Neural cell (in vitro differentiated cells): ENCODE results near the gene CXCL1.

Source experiments
- CTCF ChIP-seq: fragments of 450-650 bp; IDR thresholded peaks from 2 replicates; pipeline ENCODE4 v1.5.1; 2014; ENCODE audit warnings: antibody characterized with exemption, mild to moderate bottlenecking, moderate library complexity; ENCODE audit not compliant: poor library complexity, severe bottlenecking
- EP300 ChIP-seq: fragments of 450-650 bp; conservative IDR thresholded peaks from 2 replicates; pipeline ENCODE4 v1.6.1; 2014; ENCODE audit warnings: antibody characterized with exemption, mild to moderate bottlenecking, moderate library complexity; ENCODE audit not compliant: poor library complexity, severe bottlenecking
- EZH2 ChIP-seq: fragments of 200-600, 300-800 bp; shearing (Covaris generic), sonication (generic); IDR thresholded peaks from 2 replicates; pipeline ENCODE4 v1.6.1; 2014; ENCODE audit warnings: antibody characterized with exemption, low read length, borderline replicate concordance, mild to moderate bottlenecking; ENCODE audit not compliant: insufficient read depth, poor library complexity, severe bottlenecking
- MXI1 ChIP-seq: fragments of 450-650 bp; conservative IDR thresholded peaks from 2 replicates; pipeline ENCODE4 v1.6.1; 2014; ENCODE audit warnings: antibody characterized with exemption, mild to moderate bottlenecking; ENCODE audit not compliant: poor library complexity, severe bottlenecking
- POLR2AphosphoS5 ChIP-seq: IDR thresholded peaks from 2 replicates; pipeline ENCODE4 v1.6.1; 2012
- REST ChIP-seq: IDR thresholded peaks from 2 replicates; pipeline ENCODE4 v1.6.1; 2012; ENCODE audit warnings: borderline replicate concordance
- SMC3 ChIP-seq: fragments of 450-650 bp; conservative IDR thresholded peaks from 2 replicates; pipeline ENCODE4 v1.6.1; 2014; ENCODE audit warnings: antibody characterized with exemption, mild to moderate bottlenecking, moderate library complexity; ENCODE audit not compliant: poor library complexity

- TF ChIP-seq EP300 (no peak), SMC3 (no peak), REST (no peak), EZH2 (no peak), CTCF (no peak), MXI1 (no peak), POLR2AphosphoS5 (no peak)
These were observed 9.0 kb upstream of the CXCL1 start for GRCh38 chr4:73860181-73860580.
